ENCODE results near the gene RPL27A.

Gene RPL27A

DNA sequence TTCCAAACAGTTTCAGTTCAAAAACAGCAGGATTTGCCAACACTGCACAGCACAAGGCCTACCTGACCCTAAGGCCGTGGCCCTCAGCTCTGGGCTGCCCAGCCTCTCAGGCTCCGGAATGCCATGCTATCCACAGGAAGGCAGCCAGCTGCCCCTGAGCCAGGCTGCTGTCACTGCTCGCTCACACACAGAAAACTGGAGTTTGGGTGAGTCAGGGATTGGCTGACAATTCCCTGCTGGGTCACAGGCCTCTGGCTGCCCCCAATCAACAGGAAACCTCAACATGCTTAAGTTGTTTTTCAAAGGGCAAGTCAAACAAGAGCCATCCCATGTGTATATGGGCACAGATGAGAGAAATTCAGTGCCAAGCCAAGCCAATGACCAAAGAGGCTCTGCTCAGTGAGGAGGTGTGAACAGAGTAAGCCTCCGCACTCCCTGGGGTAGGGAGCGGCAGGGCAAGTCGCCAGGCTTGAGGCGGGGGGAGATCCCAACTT, 50.2 kb downstream of the RPL27A start:
- no peak overlapping the region for H3K27ac ChIP-seq
- H3K36me3 ChIP-seq (ENCODE audit: insufficient read depth, low read length) = no peaks in the 10 kb centered on the region
- no peak overlapping the region for H3K9ac ChIP-seq (ENCODE audit: insufficient read length)
- no peak for DNase-seq (ENCODE audit: low read depth, low spot score)
- H3K9me3 ChIP-seq (ENCODE audit: low read depth, low read length) = no peaks in the 10 kb centered on the region
- TF ChIP-seq POLR2AphosphoS5 (IDR thresholded peaks at IDR 0.05; ENCODE audit: borderline replicate concordance, low read depth, low read length) (no peak), EZH2 (IDR thresholded peaks at IDR 0.05) (no peak), FOXP2 (optimal IDR thresholded peaks at IDR 0.05; ENCODE audit: control extremely low read depth, extremely low read length, insufficient read depth) (no peak)
- no peak overlapping the region for H3K4me3 ChIP-seq

DNA sequence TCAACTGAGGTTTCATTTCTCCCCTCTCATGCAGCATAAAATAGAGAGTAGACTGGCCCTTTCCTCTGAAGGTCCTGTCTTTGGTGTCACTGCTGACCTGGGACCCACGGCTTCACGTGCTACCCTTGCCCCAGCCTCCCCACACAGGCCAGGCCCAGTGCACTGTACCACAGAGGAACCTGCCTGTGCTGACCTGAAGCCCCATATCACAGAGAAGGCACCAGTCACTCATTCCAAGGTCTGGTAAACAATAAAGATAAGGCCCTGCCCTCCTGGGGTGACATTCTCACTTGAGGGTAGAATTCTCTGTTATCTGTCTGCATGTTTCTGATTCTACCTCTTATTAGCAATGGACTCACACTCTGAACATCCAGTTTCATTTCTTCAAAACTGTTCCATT, 51.3 kb downstream of the RPL27A start:
- DNase-seq (ENCODE audit: low read depth, low spot score) = no peak
- Histone ChIP-seq H3K9me3 (ENCODE audit: low read depth, low read length) (no peaks in the 10 kb centered on the region), H3K27ac (no peak overlapping the region), H3K9ac (ENCODE audit: insufficient read length) (no peak overlapping the region), H3K36me3 (ENCODE audit: insufficient read depth, low read length) (no peaks in the 10 kb centered on the region), H3K4me3 (no peak overlapping the region)
- TF ChIP-seq POLR2AphosphoS5 (IDR thresholded peaks at IDR 0.05; ENCODE audit: borderline replicate concordance, low read depth, low read length) = no peak
- no peak for TF ChIP-seq FOXP2 (optimal IDR thresholded peaks at IDR 0.05; ENCODE audit: control extremely low read depth, extremely low read length, insufficient read depth)

DNA sequence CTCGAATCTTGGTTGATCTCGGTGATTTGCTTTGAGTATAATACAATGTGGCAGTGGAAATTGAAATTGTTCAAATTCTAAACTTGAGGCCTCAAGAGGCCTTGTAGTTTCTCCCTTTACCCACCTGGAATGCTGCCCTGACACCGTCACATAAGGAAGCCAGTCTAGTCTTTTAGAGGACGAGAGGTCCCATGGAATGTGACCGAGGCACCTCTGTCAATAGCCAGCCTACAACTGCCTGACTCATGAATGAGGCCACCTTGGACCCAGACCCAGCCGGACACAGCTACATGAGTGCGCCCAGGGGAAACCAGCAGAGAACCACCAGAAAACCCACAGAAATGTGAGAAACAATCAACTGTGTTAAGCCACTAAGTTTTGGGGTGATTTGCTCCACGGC, 52.5 kb downstream of the RPL27A start:
- Histone ChIP-seq H3K4me3 (no peak overlapping the region), H3K9ac (ENCODE audit: insufficient read length) (no peak overlapping the region), H3K9me3 (ENCODE audit: low read depth, low read length) (no peaks in the 10 kb centered on the region), H3K36me3 (ENCODE audit: insufficient read depth, low read length) (no peaks in the 10 kb centered on the region), H3K27ac (no peak overlapping the region)
- no peak for TF ChIP-seq POLR2AphosphoS5 (IDR thresholded peaks at IDR 0.05; ENCODE audit: borderline replicate concordance, low read depth, low read length)
- no peak for TF ChIP-seq FOXP2 (optimal IDR thresholded peaks at IDR 0.05; ENCODE audit: control extremely low read depth, extremely low read length, insufficient read depth)
- TF ChIP-seq EZH2 (IDR thresholded peaks at IDR 0.05) = no peak
- DNase-seq (ENCODE audit: low read depth, low spot score) = no peak

DNA sequence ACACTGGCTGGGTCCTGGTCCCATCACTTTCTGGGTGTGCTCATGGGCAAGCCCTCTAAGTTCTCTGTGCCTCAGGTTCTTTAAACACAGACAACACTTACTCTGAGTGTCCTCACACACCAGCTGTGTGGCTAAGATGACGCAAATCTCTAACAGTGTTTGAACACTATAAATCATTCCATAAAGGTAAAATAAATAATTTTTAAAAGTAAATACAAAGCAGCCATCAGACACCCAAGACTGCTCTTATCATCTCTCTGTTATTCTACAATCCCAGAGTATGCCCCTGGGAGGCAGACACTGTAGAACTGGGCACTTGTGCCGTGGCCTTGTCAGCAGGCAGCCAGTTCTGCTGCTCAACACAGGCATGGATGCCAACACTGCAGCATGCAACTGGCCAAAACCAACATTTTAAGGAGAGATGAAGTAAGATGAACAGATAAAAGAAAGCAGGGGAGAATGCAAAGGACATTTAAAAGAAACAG, 56.8 kb downstream of the RPL27A start:
- H3K27ac ChIP-seq = no peak overlapping the region
- TF ChIP-seq POLR2AphosphoS5 (IDR thresholded peaks at IDR 0.05; ENCODE audit: borderline replicate concordance, low read depth, low read length) = no peak
- no peak for TF ChIP-seq EZH2 (IDR thresholded peaks at IDR 0.05)
- no peak for TF ChIP-seq FOXP2 (optimal IDR thresholded peaks at IDR 0.05; ENCODE audit: control extremely low read depth, extremely low read length, insufficient read depth)
- H3K9me3 ChIP-seq (ENCODE audit: low read depth, low read length) = no peaks in the 10 kb centered on the region
- H3K4me3 ChIP-seq = no peak overlapping the region
- no peaks in the 10 kb centered on the region for H3K36me3 ChIP-seq (ENCODE audit: insufficient read depth, low read length)
- DNase-seq (ENCODE audit: low read depth, low spot score) = no peak
- no peak overlapping the region for H3K9ac ChIP-seq (ENCODE audit: insufficient read length)
